Activated CD4-positive, alpha-beta T cell treated with anti-CD3 and anti-CD28 coated beads, Interleukin-2, amount 50 U/mL, for 24 hours (primary cell): ENCODE measurements around the gene ASB9.
"Not testable (repeated sequence)": the region's sequence is repeated elsewhere in the genome, so short reads cannot be mapped to it uniquely, and the experiment has no call there.

Source experiments
- DNase-seq, 2 donors: peaks; one replicate each; pipeline ENCODE4 v3.0.0-alpha.2; 2020; ENCODE audit warnings: low read depth in 1 of 2, low spot score in 1 of 2

The ASB9 gene

GRCh38 chrX:15242899-15243555 lies 26.9 kb downstream of the ASB9 start:
- DNase-seq: peak in 1 of 2 donors; percentile 17

DNA sequence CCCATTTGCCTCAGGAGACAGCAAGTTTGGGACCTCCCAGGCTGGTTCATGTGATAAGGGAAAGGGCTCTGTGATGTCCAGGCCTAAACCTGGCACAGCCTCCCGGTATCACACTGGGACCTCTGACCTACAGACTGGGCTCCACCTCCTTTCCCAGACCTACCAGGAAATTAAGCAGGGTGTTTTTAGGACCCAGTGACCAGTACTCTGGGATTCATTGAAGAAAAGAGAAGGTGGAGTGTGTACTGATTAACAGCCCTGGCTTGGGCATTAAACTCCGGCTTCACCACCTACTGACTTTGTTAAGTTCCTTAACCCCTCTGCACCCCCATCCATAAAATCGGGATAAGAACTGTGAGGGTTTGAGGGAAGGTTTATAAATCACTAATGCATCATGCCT lies 28.6 kb downstream of the ASB9 start:
- DNase-seq: no peak

GRCh38 chrX:15240414-15240813 lies 29.5 kb downstream of the ASB9 start:
- DNase-seq: no peak

GRCh38 chrX:15236146-15236545 lies 33.7 kb downstream of the ASB9 start:
- no peak for DNase-seq

GRCh38 chrX:15235001-15235400 lies 34.9 kb downstream of the ASB9 start:
- DNase-seq: no peak

DNA sequence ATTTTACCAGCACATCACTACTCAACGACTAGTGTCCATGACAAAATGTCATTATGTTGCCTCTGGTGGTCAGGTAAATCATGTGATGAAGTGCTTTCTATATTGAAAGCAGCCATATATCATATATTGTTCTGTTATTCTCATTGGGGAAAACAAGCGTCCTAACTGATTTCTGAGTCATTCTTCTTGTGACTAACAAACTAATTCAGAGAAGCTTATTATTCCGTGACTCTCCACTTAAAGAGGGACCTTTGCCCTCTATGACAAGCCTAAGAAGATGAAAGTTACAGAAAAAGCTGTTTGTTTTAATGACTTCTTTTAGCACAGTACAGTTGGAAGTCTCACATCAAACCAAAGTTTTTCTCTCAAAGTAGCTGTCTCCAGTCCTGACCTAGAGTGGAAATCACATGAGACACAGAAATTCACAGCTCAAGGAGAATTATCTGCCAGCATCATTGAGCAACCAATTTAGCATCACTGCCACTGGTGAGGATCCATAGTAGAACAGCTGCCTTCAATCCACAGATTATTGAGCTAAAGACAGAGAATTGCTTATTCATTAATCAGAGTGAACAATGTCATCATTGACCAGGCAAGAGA lies 36.4 kb downstream of the ASB9 start:
- no peak for DNase-seq

DNA sequence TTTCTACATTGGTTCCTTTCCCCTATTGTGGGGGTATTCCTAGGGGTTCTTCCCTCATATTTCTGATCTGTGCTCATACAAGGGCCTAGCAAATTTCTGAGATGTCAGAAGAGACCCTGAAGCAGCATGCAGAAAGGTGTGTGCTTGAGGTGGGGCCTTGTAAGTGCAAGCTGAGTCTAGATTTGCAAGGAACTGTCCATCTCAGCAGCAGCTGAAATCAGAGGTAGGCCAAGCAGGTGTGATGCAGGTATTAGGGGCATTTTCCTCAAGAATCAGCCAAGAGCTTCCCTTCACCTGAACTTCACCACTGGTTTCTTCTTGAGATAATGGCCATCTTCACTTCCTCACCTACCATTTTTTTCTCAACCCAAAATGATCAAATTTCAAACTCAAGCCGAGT lies 45.1 kb downstream of the ASB9 start:
- DNase-seq: no peak

DNA sequence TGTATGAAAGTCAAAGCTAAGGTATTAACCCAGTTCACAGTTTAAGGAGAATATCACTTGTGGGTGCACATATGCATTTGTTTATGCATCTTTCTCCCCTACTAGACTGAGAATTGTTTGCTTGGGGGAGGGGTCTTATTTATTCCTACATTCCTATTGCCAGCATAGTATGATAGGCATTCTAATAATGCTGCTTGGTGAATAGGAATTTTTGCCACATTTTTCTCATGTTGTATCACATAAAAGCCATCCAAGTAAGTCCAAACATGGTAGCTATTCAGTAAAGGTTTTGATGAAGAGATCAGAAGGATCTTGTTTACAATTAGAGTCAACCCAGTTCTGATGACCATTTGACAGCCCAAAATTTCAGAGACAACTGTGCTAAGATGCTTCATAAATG lies 48.6 kb downstream of the ASB9 start:
- no peak for DNase-seq

DNA sequence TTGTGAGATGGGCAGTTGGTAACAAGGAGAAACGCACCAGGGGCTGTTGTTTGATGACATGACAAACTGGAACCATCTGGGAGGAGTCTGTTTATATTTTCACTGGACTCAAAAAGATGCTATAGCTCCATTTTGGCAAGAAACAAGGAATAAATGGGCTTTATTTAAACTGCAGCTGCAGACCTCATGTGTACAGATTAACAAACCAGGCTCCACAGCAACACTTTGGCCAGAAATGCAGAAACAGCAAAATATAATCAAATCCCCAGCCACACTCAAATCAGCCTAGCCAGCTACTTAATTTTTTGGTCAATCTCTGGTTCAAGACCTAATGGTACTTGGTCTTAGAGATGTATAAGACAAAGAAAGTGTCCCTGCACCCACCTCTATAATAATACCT lies 52.7 kb downstream of the ASB9 start:
- no peak for DNase-seq

GRCh38 chrX:15216280-15216679 lies 53.6 kb downstream of the ASB9 start:
- DNase-seq: no peak

DNA sequence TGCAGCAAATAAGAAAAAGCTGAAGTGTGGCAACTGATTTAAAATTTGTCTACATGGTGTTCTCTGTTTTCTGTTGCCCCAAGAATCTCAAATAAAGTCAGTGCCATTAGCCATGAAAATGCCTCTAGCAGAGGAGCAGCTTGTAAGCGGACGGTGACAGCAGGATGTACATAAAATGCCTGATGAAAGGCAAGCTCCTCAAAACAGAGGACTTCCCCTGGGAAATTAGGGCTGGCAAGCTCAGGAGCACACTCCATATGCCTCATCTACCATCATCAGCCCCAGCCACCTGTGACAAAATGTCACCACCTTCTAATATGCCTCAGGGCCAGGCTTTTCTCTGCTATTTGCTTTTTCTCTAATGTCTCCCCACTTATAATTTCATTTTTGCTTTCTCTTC lies 54.5 kb downstream of the ASB9 start:
- no peak for DNase-seq

- no peak for DNase-seq
These were observed 55.3 kb downstream of the ASB9 start for GRCh38 chrX:15214588-15214987.

- DNase-seq: no peak
These were observed 60.8 kb downstream of the ASB9 start for GRCh38 chrX:15209096-15209495.

GRCh38 chrX:15207994-15208393 lies 61.9 kb downstream of the ASB9 start:
- DNase-seq: no peak

DNA sequence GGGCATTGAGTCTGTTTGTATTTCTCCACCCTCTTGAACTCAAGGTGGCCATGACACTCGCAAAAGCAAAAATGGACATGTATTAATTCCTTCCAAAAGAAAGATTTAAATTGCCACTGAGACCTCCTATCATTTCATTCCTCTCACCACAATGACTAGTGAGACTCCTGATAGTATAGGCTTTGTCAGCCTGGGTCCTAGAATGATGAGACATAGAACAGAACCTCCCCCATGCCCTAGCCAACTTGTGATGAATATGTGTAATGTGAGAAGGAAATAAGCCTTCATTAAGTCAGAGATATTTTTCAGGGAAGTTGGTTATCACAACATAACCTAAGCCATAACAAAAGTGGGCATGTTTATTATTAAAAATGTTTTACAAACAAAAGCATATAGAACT lies 62.5 kb downstream of the ASB9 start:
- DNase-seq: no peak

DNA sequence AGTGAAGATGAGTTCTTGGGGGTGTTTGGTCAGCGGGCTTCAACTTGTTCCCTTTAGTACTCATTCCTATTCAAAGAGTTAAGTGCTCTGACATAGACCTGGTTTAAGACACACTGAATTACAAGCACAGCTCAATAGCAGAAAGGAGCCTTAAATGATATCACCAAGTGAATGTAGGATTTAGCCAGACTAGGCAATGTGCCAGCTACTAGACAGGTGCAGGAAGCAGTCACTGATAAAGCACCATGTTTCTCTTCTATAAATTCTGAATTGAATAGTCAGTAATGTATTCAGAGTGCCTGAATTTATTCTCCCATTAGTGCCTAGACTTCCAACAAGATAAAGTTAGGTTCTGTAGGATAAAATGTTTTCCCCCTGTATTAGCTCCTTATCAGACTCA lies 63.6 kb downstream of the ASB9 start:
- no peak for DNase-seq

GRCh38 chrX:15204130-15204751 lies 65.6 kb downstream of the ASB9 start:
- DNase-seq: peak in 1 of 2 donors; percentile 3

DNA sequence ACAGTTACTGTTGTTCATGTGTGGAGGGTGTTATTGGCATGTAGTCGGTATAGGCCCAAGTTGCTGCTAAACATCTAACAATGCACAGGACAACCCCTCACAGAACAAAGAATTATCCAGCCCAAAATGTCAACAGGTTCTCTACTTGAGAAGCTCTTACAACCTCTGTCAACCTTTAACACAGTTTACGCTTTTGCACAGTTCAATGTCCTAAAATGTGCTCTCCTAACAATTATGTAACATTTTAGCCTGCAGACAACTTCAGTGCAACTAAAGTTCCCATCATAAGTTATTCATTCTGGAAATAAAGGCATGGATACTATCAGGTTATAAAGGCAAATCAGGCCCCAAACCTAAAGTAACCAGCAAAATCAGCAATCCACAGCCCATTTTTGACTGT lies 66.2 kb downstream of the ASB9 start:
- no peak for DNase-seq

- no peak for DNase-seq
These were observed 67.3 kb downstream of the ASB9 start for GRCh38 chrX:15202454-15203177.

DNA sequence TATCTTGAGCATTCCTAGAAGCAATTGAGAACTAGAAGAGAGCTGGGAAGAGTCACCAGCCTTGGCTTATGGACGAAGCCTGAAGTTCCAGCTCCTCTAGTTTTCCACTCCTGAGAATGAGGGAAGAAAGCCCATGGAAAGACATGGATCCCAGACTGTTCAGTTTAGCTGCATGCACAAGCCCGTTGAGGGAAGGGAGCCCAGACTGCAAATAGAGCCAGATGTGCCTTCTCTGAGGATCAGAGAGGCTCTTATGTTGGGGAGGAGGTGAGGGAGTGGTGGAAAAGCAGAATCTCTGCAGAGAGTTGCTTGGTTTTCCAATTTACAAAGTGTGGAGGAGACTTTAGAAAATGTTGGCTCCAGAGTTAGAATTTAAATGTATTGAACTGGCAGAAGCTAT lies 69.0 kb downstream of the ASB9 start:
- no peak for DNase-seq

DNA sequence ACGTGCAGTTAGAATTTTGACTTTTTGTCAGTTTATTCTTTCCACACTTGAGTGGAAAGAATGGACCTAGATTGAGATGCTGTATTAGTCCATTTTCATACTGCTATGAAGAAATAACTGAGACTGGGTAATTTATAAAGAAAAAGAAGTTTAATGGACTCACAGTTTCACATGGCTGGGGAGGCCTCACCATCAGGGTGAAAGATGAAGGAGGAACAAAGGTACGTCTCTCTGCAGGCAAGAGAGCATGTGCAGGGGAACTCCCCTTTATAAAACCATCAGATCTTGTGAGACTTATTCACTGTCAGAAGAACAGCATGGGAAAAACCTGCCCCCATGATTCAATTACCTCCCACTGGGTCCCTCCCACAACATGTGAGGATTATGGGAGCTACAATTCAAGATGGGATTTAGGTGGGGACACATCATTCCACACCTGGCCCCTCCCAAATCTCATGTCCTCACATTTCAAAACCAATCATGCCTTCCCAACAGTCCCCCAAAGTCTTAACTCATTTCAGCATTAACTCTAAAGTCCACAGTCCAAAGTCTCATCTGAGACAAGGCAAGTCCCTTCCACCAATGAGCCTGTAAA lies 71.2 kb downstream of the ASB9 start:
- not testable (repeated sequence) for DNase-seq

GRCh38 chrX:15194146-15194545 lies 75.7 kb downstream of the ASB9 start:
- no peak for DNase-seq
